Measurements from ENCODE around the gene SCGB1A1.
A peak's percentile ranks its signal among the peaks of the same experiment; 100 is the strongest.
"Not testable (repeated sequence)": the region's sequence is repeated elsewhere in the genome, so short reads cannot be mapped to it uniquely, and the experiment has no call there.

SCGB1A1 gene

DNA sequence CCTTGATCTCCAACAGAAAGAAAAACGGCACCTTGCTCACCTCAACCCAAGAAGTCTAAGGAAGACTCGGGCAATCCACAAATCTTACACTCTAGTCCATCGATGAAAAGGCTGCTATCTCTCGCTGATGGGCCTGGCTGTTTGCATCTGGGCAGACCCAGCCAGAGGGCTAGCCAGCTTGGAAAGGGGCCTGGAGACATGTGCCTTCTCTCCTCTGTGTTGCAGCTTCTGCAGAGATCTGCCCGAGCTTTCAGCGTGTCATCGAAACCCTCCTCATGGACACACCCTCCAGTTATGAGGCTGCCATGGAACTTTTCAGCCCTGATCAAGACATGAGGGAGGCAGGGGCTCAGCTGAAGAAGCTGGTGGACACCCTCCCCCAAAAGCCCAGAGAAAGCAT, 3.2 kb downstream of the SCGB1A1 start:
- no peak for DNase-seq

DNA sequence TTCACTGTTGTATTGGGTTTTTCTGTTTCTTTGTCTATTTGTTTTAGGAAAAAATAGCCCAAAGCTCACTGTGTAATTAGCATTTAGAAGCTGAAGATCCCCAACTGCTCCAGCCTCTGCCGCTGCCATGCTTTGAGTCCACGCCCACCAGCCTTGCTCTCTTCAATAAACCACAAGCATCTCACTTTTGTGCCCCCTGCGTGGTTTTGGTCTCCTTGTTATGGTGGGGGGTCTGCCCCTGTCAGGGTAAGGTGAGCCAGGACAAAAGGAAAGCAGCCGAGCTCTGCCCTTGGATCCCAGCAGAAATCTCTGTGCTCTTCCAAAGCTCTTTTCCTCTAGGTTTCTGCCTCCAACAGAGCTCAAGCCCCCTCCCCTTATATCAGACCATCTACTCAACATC, 4.2 kb downstream of the SCGB1A1 start:
- no peak for DNase-seq

DNA sequence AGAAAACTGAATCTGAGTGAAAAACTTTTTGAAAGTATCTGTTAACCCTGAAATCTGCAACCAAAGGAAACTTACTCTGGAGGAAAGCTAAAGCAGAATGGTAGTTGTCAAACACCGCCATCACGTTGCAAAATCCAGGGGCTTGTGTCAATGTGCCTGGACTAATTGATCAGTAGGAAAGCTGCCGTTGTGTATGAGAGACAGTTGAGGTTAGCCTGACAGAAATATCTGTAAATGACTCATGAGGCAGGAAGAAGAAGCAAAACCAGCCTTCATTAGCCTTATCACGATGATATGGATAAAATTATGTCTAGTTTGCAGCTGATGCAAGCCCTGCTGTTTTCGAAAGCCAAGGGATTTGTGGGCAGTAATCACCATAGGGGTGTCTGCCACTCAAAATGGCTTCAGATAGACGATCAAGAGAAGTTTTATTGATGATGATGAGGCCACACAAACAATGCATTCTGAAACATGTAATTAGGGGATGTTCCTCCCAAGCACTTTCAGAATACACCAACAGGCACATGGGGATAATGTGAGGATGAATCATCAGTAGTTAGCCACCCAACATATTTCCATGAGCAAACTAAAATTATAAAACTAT, 8.9 kb downstream of the SCGB1A1 start:
- DNase-seq = peak; percentile 67

DNA sequence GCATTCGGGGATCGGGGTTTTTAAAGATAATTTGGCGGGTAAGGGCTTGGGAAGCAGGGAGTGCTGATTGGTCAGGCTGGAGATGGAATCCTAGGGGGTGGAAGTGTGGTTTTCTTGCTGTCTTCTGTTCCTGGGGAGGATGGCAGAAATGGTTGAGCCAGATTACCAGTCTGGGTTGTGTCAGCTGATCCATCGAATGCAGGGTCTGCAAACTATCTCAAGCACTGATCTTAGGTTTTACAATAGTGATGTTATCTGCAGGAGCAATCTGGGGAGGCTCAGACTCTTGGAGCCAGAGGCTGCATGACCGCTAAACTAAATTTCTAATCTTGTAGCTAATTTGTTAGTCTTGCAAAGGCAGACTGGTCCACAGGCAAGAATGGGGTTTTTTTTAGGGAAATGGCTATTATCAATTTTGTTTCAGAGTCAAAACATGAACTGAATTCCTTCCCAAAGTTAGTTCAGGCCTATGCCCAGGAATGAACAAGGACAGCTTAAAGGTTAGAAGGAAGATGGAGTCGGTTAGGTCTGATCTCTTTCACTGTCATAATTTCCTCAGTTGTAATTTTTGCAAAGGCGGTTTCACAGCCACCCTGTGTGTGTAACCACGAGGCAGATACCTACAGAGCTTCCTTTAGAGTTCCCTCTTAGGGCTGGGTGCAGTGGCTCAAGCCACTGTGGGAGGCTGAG, 10.2 kb downstream of the SCGB1A1 start:
- no peak for DNase-seq

DNA sequence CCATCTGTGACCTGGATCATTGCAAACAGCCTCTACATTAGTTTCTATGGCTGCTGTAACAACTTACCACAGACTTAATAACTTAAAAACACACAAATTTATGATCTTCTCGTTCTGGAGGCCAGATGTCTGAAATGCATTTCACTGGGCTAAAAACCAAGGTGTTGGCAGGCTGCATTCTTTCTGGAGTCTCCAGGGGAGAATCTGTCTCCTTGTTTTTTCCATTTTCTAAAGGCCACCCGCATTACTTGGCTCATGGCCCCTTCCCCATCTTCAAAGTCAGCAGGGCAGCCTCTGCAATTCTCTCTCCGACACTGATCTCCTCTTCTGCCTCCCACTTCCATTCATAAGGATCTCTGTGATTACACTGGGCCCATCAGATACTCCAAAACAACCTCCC, 11.6 kb downstream of the SCGB1A1 start:
- no peak for DNase-seq

DNA sequence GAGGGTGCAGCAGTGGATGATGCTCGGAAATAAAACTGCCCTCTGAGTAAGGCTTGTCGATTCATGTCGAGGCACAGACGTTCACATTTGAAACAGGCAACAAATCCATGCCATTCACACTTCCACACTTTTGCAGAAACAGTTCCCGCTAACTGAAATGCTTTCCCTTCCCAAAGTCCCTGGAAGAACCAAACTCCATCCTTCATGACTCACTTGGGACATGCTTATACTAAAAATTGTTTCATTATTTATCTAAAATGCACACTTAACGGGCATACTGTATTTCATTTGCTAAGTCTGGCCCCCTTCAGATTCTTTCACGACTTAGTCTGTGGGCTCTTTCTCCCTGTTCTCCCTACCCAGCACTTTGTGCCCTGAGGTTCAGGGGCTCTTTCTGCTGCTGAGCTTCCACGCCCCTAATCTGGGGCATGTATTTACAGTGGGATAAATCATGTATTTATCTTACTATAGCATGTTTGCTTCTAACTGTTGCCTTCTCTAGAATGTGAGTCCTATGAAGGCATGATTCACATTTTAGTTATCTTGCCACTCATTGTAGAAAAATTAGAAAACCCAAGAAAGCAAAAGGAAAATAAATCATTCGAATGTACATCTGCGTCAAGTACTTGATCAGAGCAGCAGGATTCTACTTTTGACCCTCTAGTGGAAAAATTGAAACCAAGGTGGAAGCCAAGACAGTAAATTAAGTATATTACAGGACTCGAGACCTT, 12.5 kb downstream of the SCGB1A1 start:
- DNase-seq = peak; percentile 91

DNA sequence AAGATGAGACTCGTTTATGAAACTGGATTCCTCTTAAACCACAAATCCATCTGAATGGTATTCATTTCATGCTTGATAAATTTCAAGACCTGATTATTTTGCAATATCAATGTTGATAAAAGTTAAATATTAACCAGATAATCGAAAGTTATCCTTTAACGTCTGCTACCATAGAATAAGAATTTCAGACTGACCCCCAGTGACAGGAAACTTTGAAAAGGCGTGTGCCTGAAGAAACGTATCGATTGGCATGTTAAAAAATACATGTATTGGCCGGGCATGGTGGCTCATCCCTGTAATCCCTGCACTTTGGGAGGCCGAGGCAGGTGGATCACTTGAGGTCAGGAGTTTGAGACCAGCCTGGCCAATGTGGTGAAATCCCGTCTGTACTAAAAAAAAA, 13.9 kb downstream of the SCGB1A1 start:
- DNase-seq = no peak

DNA sequence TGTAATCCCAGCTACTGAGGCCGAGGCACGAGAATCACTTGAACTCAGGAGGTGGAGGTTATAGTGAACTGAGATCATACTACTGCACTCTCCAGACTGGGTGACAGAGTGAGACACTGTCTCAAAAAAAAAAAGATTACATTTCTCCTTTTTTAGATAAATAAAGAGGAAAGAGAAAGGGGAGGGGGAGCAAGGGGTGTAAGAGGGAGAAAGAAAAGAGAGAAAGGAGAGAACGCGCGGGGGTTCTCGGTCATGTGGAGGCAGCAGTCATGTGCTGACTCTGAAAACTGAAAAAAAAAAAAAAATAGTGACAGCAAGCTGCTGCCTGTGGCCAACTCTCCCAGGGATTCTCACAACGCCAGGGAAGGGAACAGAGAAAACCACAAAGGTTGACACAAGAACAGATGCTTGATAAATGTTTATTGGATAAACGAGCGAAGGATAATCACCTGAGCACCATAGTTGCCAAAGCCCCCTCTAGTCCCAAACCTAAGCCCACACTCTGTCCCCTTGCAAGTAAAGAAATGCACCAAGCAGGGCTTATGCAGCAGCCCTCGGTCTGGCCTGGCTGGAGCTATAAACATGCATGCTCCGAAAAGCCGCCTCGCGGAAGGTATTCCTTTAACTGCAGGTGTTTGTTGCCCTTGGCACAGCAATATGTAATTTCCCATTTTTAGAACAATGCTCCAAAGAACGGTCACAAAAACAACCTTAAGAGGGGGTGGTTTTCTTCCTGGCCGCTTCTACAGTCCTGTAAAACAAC, 14.5 kb downstream of the SCGB1A1 start:
- DNase-seq = no peak

DNA sequence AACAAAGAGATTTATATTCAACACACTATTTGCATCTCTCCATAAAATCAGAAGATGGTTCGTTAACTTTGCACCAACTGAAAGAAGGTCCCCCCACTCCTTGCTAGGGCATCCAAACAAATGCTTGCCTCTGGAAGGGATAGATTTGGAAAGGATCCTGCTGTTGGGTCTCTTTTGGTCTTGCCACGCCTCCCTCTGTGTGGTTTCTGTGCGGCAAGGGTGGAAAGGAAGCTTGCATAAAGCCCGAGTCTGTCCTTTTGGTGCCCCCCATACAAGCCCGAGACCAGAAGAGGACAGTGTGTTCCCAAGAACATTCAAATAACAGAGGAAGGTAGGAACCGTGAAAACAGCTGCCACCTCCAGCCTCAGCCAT, 15.1 kb downstream of the SCGB1A1 start:
- DNase-seq = no peak

DNA sequence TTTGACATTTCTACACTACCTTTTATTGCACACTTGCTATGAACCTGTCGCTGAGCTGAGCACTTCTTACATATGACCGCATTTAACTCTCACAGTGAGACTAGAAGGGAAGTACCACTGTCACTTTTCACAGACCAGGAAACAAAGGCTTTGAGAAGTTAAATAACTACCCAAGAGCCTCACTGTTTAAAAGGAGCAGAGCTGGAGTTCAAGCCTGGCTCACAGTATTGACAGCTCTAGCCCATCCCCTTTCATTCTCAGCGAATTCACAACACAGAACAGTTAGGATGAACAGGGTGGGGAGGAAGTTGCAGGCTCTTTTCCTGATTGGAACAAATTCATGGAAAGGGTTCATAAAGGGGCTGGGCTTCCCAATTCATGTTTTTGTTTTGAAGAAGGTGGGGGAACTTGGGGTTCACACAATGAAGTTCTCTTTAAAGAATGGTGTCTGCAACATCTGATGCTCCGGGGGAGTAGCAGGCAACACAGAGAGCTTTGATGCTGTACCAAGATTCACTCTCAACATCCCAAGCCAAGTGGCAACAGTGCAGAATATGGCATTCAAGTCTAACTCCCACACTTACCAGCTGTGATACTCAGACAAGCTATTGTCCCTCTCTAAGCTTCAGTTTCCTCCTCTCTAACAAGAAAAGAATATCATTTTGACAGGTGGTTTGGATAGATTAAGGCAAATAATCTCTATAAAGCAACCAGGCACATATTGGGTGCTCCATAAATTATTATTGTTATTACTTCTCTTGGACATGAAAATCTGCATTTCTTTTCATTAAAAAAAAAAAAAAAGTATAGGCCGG, 17.2 kb downstream of the SCGB1A1 start:
- no peak for DNase-seq

DNA sequence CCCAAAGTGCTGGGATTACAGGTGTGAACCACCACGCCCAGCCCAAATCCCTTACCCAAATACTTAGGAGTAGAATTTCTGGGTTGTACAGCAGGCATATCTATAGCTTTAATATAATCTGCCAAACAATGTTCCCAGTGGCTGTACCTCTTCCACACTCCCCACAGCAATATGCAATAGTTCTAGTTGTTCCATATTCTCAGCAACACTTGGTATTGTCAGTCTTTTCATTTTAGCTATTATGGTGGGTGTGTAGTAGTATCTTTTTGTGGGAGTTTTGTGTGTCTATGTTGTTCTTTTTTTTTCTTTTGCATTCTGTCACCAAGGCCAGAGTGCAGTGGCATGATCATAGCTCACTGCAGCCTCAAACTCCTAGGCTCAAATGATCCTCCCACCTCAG, 18.8 kb downstream of the SCGB1A1 start:
- no peak for DNase-seq

DNA sequence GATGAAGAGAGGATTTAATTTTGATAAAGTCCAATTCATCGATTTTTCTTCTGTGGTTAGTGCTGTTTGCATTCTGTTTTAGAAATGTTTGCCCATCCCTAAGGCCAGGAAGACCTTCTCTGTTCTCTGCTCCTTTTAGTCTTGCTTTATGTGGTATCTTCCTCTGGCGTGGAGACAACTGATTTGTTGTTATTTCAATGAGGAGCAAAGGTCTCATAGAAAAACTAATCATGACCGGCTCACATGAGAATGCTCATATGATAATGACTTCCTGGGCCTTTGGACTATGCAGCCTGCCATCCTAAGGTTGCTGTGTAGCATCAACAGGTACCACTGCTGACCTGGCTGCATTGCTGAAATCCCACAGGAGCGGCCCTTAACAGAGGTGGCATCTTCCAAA, 19.8 kb downstream of the SCGB1A1 start:
- no peak for DNase-seq

DNA sequence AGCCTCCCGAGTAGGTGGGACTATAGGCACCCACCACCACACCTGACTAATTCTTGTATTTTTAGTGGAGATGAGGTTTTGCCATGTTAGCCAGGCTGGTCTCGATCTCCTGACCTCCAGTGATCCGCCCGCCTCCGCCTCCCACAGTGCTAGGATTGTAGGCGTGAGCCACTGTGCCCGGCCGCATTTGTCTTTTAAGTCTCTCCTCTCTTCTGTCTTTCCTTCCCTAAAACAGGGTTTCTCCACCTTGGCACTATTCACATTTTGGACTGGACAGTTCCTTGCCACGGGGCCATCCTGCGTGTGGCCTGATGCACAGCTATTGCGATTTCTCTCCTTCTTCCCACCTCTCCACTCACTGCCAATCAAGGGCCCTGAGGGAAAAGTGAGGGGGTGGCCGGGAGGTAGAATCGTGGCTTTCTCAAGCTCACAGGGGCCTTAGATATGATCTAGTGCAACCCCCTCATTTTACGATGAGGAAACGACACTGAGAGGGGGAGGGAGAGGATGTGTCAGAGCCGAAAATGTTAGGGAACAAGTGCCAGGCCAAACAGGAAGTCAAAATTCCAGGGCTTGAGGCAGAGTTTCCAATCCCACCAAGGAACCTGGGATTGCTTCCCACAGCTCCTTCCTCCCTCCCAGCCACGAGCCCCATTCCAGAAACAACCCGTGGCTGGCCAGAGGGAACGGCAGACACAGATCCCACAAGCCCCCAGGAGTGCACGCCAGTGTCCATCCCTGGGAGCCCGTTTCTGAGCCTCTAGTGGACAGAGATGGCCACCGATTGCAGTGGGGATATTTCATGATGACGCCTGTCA, 21.2 kb downstream of the SCGB1A1 start:
- DNase-seq = peak; percentile 77

DNA sequence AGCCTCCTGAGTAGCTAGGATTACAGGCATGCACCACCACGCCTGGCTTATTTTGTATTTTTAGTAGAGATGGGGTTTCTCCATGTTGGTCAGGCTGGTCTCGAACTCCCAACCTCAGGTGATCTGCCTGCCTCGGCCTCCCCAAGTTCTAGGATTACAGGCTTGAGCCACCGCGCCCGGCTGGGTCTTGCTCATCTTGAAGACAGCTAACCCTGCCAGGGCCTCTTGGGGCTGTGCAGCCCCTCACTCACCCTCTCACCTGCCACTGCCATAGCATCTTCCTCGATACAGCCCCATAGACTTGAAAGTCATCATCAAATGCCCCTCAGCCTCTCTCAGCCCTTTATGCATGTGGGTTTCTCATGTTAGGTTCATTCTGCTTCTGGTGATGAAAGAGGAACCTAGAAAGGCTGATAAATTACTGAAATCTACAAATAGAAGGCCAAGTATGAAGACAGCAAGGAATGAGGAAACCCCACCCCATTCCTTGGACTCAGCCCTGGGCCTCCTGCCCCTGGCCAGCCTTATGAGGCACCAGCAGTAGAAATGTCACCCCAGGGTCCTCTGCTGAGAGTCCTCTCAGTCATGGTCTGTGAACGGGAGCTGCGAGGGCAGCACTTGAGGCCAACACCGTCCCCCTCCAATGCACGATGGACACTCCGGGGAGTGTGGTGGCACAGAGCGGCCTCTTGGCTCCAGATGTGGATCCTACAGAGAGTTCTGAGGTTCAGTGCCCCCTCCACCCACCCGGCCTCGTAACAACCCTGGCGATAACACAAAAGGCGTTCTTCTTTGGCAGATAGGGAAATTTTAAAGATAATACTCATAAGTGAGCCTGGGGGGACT, 24.8 kb downstream of the SCGB1A1 start:
- peak; percentile 68 for DNase-seq

DNA sequence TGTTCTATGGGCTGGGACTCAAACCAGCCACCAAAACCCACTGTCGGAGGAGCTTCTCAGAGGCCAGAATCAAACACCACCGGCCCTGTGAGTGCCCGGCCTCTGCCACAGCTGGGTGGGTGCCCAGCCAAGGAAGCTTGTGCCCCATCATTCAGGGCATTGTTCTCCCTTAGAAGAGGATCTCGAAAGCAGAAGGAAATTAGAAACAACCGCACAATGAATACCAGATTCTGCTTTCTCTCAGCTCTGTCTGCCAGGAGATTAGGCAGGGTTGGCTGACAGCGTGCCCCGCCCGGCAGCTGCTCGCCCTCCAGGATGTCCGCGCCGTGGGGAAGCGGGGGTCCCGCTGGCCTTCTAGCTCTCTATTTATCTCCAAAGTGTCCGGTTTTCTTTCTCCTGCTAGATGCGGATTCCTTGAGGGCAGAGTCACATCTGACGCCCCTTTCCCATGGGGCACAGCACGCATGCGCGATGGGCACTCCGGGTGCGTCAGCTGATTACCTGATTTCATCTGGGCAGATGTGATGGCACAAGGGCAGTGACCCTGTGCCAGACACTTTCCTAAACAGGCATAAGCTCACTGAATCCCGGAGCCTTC, 25.5 kb downstream of the SCGB1A1 start:
- peak; percentile 88 for DNase-seq

DNA sequence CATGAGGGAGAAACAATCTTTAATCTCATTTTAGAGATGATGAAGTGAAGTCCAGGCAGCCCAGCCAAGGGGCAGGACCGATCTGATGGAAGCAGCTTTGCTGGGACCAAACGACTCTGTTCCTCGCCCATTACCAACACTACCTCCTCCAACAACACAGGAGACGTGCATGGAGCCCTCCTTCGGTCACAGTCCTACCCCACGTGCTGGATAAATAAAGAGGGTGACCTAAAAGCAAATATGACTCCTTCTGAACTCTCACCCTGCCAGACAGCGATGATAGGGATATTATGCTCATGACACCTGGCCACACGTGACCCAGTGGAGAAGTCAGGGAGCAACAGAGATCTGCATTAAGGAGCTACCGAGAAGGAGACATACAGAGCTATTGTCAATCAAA, 26.0 kb downstream of the SCGB1A1 start:
- DNase-seq = no peak

DNA sequence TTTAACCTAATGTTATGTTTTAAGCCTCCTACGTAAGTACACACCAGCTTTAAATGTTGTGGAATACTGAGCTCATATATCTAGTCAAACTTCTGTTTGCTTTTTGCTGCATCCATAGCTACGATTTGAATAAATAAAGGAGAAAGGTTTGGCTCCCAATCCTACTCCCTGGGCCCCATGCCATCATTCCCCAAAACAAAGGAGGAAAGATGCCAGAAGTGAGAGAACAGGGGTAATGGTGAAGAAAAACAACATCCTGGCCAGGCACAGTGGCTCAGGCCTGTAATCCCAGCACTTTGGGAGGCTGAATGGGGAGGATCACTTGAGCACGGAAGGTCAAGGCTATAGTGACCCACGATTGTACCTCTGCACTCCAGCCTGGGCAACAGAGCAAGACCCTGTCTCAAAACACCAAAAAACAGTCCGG, 26.5 kb downstream of the SCGB1A1 start:
- DNase-seq = peak; percentile 39

DNA sequence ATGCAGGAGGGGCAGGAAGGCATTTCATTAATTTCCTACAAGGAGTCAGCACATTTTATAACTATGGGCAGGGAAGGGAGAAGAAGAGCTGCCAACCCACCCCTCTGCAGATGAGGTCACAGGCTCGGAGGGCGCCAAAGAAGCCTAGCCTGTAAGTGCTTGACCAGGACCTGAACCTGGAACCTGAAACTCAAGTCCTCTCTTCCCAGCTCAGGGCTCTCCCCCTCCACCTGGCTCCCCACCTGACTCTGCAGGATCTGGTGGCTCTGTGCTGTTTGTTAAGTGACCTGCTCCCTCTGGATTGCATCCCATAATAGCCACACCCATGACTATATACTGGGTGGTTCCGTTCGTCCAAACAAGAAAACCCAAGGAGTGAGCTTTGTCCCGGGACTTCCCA, 27.3 kb downstream of the SCGB1A1 start:
- DNase-seq = no peak

DNA sequence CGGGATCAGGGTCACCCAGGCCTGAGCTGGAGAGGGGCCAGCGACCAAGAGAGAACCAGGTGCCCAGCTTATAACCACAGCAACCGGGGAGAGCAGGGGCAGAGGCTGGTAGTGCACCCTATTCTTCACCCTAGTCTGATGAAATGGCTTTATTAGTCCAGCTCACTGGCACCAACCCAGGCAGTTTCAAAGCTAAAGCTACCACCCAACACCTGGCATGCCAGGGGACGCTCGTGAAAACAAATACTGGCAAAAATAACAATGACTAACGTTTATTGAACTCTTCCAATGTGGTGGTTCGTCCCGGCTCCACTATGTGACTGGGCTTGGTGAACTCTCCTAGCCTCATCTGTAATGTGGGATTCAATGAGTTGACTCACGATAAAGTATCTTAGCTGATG, 30.6 kb downstream of the SCGB1A1 start:
- DNase-seq = no peak

DNA sequence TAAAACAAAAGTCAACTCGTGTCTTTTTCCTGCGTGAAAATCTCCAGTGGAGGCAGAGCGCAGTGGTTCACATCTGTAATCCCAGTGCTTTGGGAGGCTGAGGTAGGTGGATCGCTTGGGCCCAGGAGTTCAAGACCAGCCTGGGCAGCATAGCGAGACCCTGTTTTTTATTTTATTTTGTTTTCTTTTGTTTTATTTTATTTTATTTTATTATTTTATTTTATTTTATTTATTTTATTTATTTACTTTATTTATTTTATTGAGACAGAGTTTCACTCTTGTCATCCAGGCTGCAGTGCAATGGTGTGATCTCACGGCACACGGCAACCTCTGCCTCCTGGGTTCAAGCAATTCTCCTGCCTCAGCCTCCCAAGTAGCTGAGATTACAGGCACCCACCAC, 31.1 kb downstream of the SCGB1A1 start:
- not testable (repeated sequence) for DNase-seq
